Epidermal melanocyte (primary cell): ENCODE measurements around the gene TRIO.

Experiments
- DNase-seq: peaks from one replicate; pipeline ENCODE4 v3.0.0; 2011; ENCODE audit warnings: low spot score; ENCODE audit not compliant: insufficient read length

The TRIO gene

GRCh38 chr5:14475045-14475444 lies 331.9 kb downstream of the TRIO start:
- DNase-seq, result no peak

- no peak for DNase-seq
These were observed 333.8 kb downstream of the TRIO start for GRCh38 chr5:14476786-14477435.

DNA sequence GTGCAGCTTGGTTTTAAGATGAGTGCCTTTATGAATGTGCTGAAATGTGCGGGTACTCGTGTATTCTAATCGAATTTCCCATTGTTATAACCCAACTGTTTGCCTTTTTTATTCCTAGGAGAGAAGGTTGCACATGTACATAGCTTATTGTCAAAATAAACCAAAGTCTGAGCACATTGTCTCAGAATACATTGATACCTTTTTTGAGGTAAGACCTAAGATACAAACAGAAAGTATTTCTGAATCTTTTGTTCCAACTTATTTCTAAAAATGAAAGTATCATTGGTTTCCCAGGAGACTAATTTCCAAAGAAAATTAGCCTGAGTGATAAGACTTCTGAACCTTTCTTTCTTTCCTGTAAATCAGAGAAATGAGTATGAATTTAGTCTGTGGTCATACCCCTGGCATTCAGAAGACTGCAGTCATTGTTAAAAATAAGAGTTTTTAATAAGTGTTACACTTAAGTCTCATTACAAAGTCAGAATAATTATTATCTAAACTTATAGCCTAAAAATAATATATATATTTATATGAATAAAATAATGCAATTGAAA lies 336.1 kb downstream of the TRIO start:
- DNase-seq, result no peak

- DNase-seq, result no peak
These were observed 338.2 kb downstream of the TRIO start for GRCh38 chr5:14481349-14481748.

DNA sequence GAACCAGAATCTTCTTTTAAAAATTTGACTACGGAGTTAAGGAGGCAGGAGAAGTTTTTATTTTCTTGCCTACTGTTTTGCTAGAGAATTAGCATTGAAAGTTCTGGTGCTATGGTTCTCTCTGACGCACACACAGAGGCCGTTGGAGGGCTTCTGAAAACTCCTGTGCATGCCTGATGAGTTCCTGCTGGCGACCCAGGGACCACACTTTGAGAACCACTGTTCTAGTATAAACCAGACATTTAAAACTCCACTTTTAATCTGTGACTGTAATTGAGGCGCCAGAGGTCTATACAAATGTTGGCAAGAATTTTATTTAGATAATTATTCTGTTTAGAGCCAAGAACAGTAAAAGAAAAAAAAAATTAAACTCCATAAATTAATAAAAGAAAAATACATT lies 338.9 kb downstream of the TRIO start:
- no peak for DNase-seq

- DNase-seq, result no peak
These were observed 340.5 kb downstream of the TRIO start for GRCh38 chr5:14483504-14484157.

DNA sequence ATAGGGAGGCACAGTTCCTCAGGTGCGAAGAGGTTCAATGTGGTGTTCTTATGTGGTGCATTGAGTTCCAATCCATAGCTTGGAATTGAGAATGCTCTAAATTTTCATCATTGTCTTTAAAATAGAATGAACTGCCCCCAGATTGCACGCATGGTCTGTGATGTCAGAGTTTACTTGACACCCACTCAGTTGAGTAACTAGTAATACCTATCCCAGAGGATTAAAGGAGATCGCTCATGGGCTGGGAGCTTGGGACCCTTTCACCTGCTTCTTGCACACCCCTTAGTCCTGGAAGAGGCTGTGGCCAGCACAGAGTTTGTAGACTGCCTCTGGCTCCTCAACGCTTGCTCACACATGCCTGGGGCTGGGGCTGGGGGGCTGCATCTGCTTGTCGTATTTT lies 343.3 kb downstream of the TRIO start:
- no peak for DNase-seq

- DNase-seq, result no peak
These were observed 344.1 kb downstream of the TRIO start for GRCh38 chr5:14486996-14487896.

DNA sequence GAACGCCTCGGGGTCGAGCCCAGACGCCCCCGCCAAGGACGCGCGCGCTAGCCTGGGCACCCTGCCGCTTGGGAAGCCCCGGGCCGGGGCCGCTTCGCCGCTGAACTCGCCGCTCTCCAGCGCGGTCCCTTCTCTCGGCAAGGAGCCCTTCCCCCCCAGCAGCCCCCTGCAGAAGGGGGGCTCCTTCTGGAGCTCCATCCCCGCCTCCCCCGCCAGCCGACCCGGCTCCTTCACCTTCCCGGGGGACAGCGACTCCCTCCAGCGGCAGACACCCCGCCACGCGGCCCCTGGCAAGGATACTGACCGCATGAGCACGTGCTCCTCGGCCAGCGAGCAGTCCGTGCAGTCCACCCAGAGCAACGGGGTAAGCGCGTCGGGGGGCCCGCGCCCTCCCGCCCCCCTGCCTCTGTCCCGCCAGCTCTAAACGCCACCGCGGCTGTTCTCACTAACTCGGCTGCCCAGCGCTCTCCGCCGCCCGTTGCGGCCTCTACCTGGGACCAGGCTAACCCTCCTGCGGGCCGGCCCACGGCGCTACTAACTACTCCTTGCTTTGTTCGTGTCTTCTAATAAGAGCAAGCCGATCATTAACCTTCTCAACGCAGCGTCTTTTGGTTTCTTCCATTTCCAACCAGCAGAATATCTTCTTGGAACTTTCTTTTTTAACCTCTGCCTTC lies 344.9 kb downstream of the TRIO start:
- DNase-seq, result no peak

DNA sequence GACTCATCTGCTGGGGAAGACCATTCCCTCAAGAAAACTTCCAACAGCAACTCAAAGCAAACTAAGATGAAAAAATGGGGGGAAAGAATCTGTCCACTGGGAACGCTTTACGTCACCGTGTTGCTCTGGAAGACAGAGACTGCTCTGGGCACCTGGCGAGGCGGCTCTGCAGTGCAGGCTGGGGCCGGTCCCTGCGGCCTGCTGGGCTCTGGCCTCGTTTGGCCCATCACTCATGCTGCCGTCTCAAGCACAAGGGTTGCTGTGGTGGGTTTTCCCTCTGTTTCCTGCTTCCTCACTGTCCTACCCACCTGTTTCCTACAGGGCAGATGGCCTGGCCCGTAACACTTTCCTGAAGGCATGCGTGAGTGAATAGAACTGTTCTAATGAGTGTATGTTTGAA lies 345.6 kb downstream of the TRIO start:
- no peak for DNase-seq

DNA sequence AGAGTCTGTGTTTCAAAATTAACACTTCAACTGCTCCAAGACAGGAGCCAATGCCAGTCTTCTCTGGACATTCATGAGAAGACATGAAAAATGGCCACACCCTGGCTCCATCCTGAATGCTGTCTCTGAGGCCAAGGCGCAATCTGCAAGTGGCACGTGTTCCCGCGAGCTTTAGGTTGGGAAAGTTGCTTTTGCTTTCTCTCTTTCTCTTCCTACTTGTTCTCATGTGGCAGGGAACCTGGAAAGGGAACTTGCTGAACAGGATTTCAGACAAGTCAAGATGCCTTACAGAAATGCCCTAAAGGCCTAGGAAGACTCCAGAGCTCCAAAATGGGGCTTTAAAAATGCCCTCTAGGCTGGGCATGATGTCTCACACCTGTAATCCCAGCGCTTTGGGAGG lies 346.5 kb downstream of the TRIO start:
- DNase-seq, result no peak

GRCh38 chr5:14490309-14490711 lies 347.2 kb downstream of the TRIO start:
- no peak for DNase-seq

DNA sequence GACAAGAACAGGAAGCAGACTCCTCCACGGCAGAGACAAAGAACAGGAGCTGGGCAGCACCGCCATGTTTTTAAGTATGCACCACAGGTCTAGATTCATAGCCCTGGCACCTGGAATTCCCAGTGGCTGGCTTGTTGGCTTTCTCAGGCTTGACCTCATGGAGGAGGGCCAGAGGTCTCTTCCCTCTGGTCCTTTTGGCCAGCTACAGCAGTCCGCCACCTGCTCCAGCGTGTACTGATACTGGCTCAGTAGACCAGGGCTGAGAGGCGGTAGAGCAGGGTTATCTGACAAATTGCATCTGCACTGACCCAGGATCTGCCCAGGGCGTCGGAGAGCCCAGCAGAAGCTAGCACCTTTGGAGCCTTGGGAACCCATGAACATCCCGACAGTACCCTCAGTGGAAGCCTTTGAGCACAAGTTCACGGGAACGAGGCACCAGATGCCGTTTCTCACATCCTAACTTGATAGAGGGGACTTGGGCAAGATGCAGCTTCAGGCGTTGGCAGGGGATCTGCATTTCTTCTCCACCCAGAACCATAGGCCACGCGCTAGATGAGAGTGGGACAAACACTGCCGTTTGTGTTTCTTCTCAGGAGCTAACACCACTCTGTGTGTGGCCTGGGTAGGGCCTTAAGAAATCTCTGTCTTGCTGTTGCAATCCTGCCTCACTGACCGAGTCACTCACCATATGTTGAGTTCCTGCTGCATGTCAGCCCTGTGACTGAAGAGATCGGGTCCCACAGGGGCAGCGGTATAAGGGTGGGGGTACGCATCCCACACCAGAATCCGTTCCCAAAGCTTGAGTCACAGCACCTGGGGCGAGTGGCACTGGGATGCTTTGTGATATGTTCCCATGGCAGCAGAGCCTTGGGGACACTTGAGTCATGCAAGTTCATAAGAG lies 348.1 kb downstream of the TRIO start:
- DNase-seq, result peak; percentile 74

DNA sequence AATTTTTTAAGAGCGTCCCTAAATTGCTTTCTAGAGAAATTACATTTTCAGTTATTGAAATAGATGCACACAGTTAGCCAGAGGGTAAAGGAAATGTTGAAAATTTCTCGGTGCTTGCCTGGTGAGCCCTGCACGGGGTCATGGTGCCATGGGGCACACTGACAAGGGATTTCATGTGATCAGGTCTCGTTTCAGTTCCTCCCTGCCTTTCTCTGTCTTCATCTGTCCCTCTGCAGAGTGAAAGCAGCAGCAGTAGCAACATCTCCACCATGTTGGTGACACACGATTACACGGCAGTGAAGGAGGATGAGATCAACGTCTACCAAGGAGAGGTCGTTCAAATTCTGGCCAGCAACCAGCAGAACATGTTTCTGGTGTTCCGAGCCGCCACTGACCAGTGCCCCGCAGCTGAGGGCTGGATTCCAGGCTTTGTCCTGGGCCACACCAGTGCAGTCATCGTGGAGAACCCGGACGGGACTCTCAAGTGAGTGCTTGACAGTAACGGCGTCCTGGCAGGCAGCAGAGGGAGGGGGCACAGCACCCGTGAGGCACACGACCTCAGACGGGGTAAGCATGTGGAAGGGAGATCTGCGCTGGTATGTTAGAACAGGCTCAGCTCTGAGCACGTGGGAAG lies 349.3 kb downstream of the TRIO start:
- no peak for DNase-seq

- no peak for DNase-seq
These were observed 352.2 kb downstream of the TRIO start for GRCh38 chr5:14495301-14495700.

DNA sequence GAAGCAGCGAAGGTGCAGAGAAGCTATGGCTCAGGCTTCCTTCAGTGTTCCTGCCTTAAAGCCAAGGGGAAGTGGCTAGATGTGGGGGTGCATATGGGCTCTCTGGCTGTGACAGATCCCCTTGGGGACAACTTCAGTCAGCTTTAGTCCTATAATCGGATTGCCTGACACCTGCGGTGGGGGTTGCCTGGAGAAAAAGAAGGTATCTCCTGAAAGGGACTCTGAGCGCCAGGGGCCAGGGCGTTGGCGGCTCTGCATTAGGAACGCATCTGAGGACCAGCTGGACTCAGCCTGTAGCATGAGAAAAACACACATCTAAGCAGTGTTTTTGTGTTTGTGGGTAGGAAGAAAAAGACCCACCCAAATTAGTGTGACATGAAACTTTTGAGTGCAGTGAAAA lies 354.2 kb downstream of the TRIO start:
- no peak for DNase-seq

GRCh38 chr5:14501353-14502293 lies 358.5 kb downstream of the TRIO start:
- DNase-seq, result no peak

- no peak for DNase-seq
These were observed 359.1 kb downstream of the TRIO start for GRCh38 chr5:14502294-14502690.
